Natural killer cell (primary cell): ENCODE measurements around the gene SIGLEC8. TPM values are rescaled to one million over a fixed set of nuclear protein-coding genes. Genes with fewer than 3 reads are reported as not detected.

Experiments used
- ATAC-seq, 3 donors: fragments of 150-1000 bp in 2 of 3; fragments of 200-7000 bp in 1 of 3; cut with Tn5 transposase; 1 replicate in 1 of 3; 2 replicates in 2 of 3; pipeline ENCODE4 v1.10.0; 2021; ENCODE audit warnings: mild to moderate bottlenecking in 2 of 3, moderate library complexity in 2 of 3
- DNase-seq, 2 donors: peaks; one replicate each; pipeline versions ENCODE4 v3.0.0 to v3.0.0-alpha.2; 2013 to 2021; ENCODE audit warnings: mixed read lengths in 1 of 2
- H3K27ac ChIP-seq: one replicate; pipeline ENCODE4 v1.5.1; 2013; ENCODE audit warnings: mild to moderate bottlenecking, low read length
- H3K27me3 ChIP-seq: one replicate; pipeline ENCODE4 v1.6.1; 2013; ENCODE audit warnings: low read length; ENCODE audit not compliant: control insufficient read depth, insufficient read depth
- H3K36me3 ChIP-seq: one replicate; pipeline ENCODE4 v1.6.1; 2013; ENCODE audit warnings: low read length; ENCODE audit not compliant: control insufficient read depth, insufficient read depth
- H3K4me1 ChIP-seq: one replicate; pipeline ENCODE4 v1.6.1; 2013; ENCODE audit warnings: low read length; ENCODE audit not compliant: control insufficient read depth, insufficient read depth
- H3K4me3 ChIP-seq: one replicate; pipeline ENCODE4 v1.5.1; 2013; ENCODE audit warnings: low read length
- H3K9me3 ChIP-seq: one replicate; pipeline ENCODE4 v1.6.1; 2013; ENCODE audit warnings: low read length; ENCODE audit not compliant: control insufficient read depth, insufficient read depth
- H3K27ac Mint-ChIP-seq, 2 donors: one replicate each; pipeline ENCODE4 v1.8.0; 2022; ENCODE audit warnings: mild to moderate bottlenecking in 2 of 2, mixed read lengths in 2 of 2, moderate library complexity in 1 of 2
- H3K27me3 Mint-ChIP-seq, 2 donors: one replicate each; pipeline ENCODE4 v1.8.0; 2022; ENCODE audit warnings: low read depth in 2 of 2, mixed read lengths in 2 of 2
- H3K36me3 Mint-ChIP-seq: one replicate; pipeline ENCODE4 v1.8.0; 2022; ENCODE audit warnings: mixed read lengths
- H3K4me1 Mint-ChIP-seq, 2 donors: one replicate each; pipeline ENCODE4 v1.8.0; 2022; ENCODE audit warnings: mixed read lengths in 2 of 2
- H3K4me3 Mint-ChIP-seq: one replicate; pipeline ENCODE4 v1.8.0; 2022; ENCODE audit warnings: mild to moderate bottlenecking, moderate library complexity, mixed read lengths
- H3K9me3 Mint-ChIP-seq, 2 donors: one replicate each; pipeline ENCODE4 v1.8.0; 2022; ENCODE audit warnings: mixed read lengths in 2 of 2
- CTCF ChIP-seq: fragments of 200-600 bp; IDR thresholded peaks from one replicate; pipeline ENCODE4 v1.8.0; 2022; ENCODE audit warnings: antibody characterized with exemption
- WGBS: methylation state at CpG from one replicate; pipeline ENCODE4 v1.1.7; 2013; ENCODE audit warnings: missing lambda C conversion rate; ENCODE audit not compliant: insufficient coverage; 5-methylcytosine and 5-hydroxymethylcytosine counted together
- intact Hi-C: fragments of 100-400 bp; cut with micrococcal nuclease; formaldehyde crosslinking; loops from one replicate; pipeline ENCODE4 v1.14.2; 2022
- total RNA-seq, 4 donors: library from RNA; stranded (reverse); fragments of 120-200 nt in 1 of 4; gene quantifications; one replicate each; pipeline versions ENCODE4 v1.2.3 to v1.2.4, GENCODE V29; 2013 to 2022

Gene SIGLEC8
- total RNA-seq, 3 donors from 2014 or later (not counting 1 experiment from before 2014, with no cell fraction given): not detected

DNA sequence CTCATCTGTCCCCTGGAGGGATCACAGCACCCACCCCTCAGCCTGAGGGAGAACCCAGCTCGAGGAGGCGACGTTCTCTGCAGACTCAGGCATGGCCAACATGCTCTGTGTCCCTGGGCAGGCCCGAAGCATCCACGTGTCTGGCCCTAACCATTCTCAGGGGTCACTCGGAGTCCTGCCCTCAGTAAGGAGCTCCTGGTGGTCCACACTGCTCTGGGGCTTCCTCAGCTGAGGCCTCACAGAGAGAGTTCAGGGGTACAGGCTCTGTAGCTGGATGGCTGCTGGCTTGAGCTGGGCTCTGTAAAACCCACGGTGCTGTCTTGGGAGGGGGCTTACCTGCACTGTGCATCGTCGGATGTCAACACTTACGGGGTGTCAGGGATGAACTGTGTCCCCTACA lies 4.4 kb upstream of the SIGLEC8 start:
- Mint-ChIP-seq H3K36me3 (no peaks in the 10 kb centered on the region), H3K27me3 (peaks cover 27 to 29% of the 10 kb centered on the region in 2 donors), H3K9me3 (no peaks in the 10 kb centered on the region), H3K4me1 (peaks cover 0 to 30% of the 10 kb centered on the region in 2 donors), H3K27ac (no peak overlapping the region), H3K4me3 (no peak overlapping the region)
- Histone ChIP-seq H3K9me3 (no peaks in the 10 kb centered on the region), H3K4me3 (no peak overlapping the region), H3K27me3 (peaks cover 18% of the 10 kb centered on the region), H3K4me1 (peaks cover 36% of the 10 kb centered on the region), H3K36me3 (no peaks in the 10 kb centered on the region), H3K27ac (no peak overlapping the region)
- TF ChIP-seq CTCF: no peak
- intact Hi-C loops: no loop called here
- WGBS: 84% methylated on average over 10 of the region's 10 CpGs
- no peak for ATAC-seq
- DNase-seq: no peak

- H3K9me3 ChIP-seq: no peaks in the 10 kb centered on the region
- no peak overlapping the region for H3K27ac ChIP-seq
- no peak for TF ChIP-seq CTCF
- H3K4me3 ChIP-seq: no peak overlapping the region
- Mint-ChIP-seq H3K27ac (no peak overlapping the region), H3K4me3 (no peak overlapping the region), H3K36me3 (no peaks in the 10 kb centered on the region), H3K9me3 (no peaks in the 10 kb centered on the region), H3K4me1 (peaks cover 0 to 30% of the 10 kb centered on the region in 2 donors), H3K27me3 (peaks cover 25 to 28% of the 10 kb centered on the region in 2 donors)
- intact Hi-C loops: no loop called here
- ATAC-seq (no peak), DNase-seq (no peak)
- H3K27me3 ChIP-seq: peaks cover 18% of the 10 kb centered on the region
- peaks cover 36% of the 10 kb centered on the region for H3K4me1 ChIP-seq
- 83% methylated on average over 7 of the region's 7 CpGs for WGBS
- H3K36me3 ChIP-seq: no peaks in the 10 kb centered on the region
Observed at GRCh38 chr19:51462276-51462675, 4.0 kb upstream of the SIGLEC8 start.

- peaks cover 20 to 29% of the 10 kb centered on the region in 2 donors for H3K27me3 Mint-ChIP-seq
Observed at GRCh38 chr19:51461723-51462161, 3.5 kb upstream of the SIGLEC8 start.

More at GRCh38 chr19:51461723-51462161, 3.5 kb upstream of the SIGLEC8 start:
- intact Hi-C loops: no loop called here
- Mint-ChIP-seq H3K4me3 (no peak overlapping the region), H3K4me1 (peaks cover 0 to 30% of the 10 kb centered on the region in 2 donors), H3K36me3 (no peaks in the 10 kb centered on the region), H3K9me3 (no peaks in the 10 kb centered on the region), H3K27ac (no peak overlapping the region)
- H3K27ac ChIP-seq: no peak overlapping the region
- peaks cover 36% of the 10 kb centered on the region for H3K4me1 ChIP-seq
- WGBS: 23% methylated on average over 6 of the region's 8 CpGs
- H3K27me3 ChIP-seq: peaks cover 18% of the 10 kb centered on the region
- TF ChIP-seq CTCF: no peak
- no peaks in the 10 kb centered on the region for H3K9me3 ChIP-seq
- no peaks in the 10 kb centered on the region for H3K36me3 ChIP-seq
- no peak overlapping the region for H3K4me3 ChIP-seq
- ATAC-seq (peak in 1 of 3 donors; percentile 79), DNase-seq (no peak)
